HL-60 (cell line): ENCODE results near the gene CPSF3.

Experiments
- CTCF ChIP-seq: IDR thresholded peaks from one replicate; pipeline ENCODE4 v1.5.1; 2011; ENCODE audit warnings: low read length, control low read depth, inconsistent platforms; ENCODE audit not compliant: insufficient read depth
- GABPA ChIP-seq: IDR thresholded peaks from 2 replicates; pipeline ENCODE4 v1.6.1; 2012; ENCODE audit warnings: low read depth
- SPI1 ChIP-seq: IDR thresholded peaks from 2 replicates; pipeline ENCODE4 v1.6.1; 2012; ENCODE audit warnings: low read depth, mild to moderate bottlenecking, borderline replicate concordance

GRCh38 chr2:9480157-9480556 lies 56.7 kb downstream of the CPSF3 start:
- no peak for TF ChIP-seq CTCF
- TF ChIP-seq GABPA: no peak
- no peak for TF ChIP-seq SPI1
